GM23248 (cell line): ENCODE measurements around the gene HSD11B2. TPM values are rescaled to one million over a fixed set of nuclear protein-coding genes. Genes with fewer than 3 reads are reported as not detected.

Source experiments
- DNase-seq: peaks from one replicate; pipeline ENCODE4 v3.0.0-alpha.2; 2015
- H2AFZ ChIP-seq: fragments of 200-600 bp; sonication (generic); 2 replicates; pipeline ENCODE4 v1.6.1; 2016; ENCODE audit warnings: antibody characterized with exemption
- H3F3A ChIP-seq: fragments of 200-600 bp; sonication (generic); 2 replicates; pipeline ENCODE4 v1.6.1; 2016; ENCODE audit warnings: mild to moderate bottlenecking, antibody characterized with exemption, mixed run types; ENCODE audit not compliant: insufficient read depth
- H3K27ac ChIP-seq: fragments of 200-600 bp; sonication (generic); 2 replicates; pipeline ENCODE4 v1.5.1; 2016; ENCODE audit warnings: mild to moderate bottlenecking
- H3K27me3 ChIP-seq: fragments of 200-600 bp; sonication (generic); replicated peaks from 2 replicates; pipeline ENCODE4 v1.6.1; 2016; ENCODE audit warnings: mild to moderate bottlenecking; ENCODE audit not compliant: insufficient read depth
- H3K36me3 ChIP-seq: fragments of 200-600 bp; sonication (generic); 2 replicates; pipeline ENCODE4 v1.6.1; 2016; ENCODE audit warnings: low read depth, mild to moderate bottlenecking
- H3K4me1 ChIP-seq: fragments of 200-600 bp; sonication (generic); 2 replicates; pipeline ENCODE4 v1.6.1; 2016; ENCODE audit warnings: mild to moderate bottlenecking; ENCODE audit not compliant: insufficient read depth
- H3K4me2 ChIP-seq: fragments of 200-600 bp; sonication (generic); one replicate; pipeline ENCODE4 v1.6.1; 2016; ENCODE audit warnings: mild to moderate bottlenecking; ENCODE audit not compliant: unreplicated experiment
- H3K4me3 ChIP-seq: fragments of 200-600 bp; sonication (generic); 2 replicates; pipeline ENCODE4 v1.5.1; 2016; ENCODE audit warnings: mild to moderate bottlenecking
- H3K79me2 ChIP-seq: fragments of 200-600 bp; sonication (generic); 2 replicates; pipeline ENCODE4 v1.6.1; 2016; ENCODE audit warnings: mild to moderate bottlenecking; ENCODE audit not compliant: insufficient read depth
- H3K9ac ChIP-seq: fragments of 200-600 bp; sonication (generic); 2 replicates; pipeline ENCODE4 v1.6.1; 2016; ENCODE audit warnings: mild to moderate bottlenecking
- H3K9me2 ChIP-seq: fragments of 200-600 bp; sonication (generic); 2 replicates; pipeline ENCODE4 v1.6.1; 2016; ENCODE audit warnings: mixed run types, mild to moderate bottlenecking, moderate library complexity; ENCODE audit not compliant: insufficient read depth
- H3K9me3 ChIP-seq: fragments of 200-600 bp; sonication (generic); one replicate; pipeline ENCODE4 v1.6.1; 2017; ENCODE audit warnings: low read depth
- H4K20me1 ChIP-seq: fragments of 200-600 bp; sonication (generic); 2 replicates; pipeline ENCODE4 v1.6.0; 2016; ENCODE audit not compliant: insufficient read depth
- EZH2 ChIP-seq: fragments of 200-600 bp; sonication (generic); IDR thresholded peaks from 2 replicates; pipeline ENCODE4 v1.6.1; 2018; ENCODE audit warnings: antibody characterized with exemption, mild to moderate bottlenecking; ENCODE audit not compliant: insufficient read depth, poor library complexity, severe bottlenecking
- EZH2phosphoT487 ChIP-seq: fragments of 200-600 bp; sonication (generic); IDR thresholded peaks from 2 replicates; pipeline ENCODE4 v1.6.1; 2018; ENCODE audit warnings: antibody characterized with exemption, moderate library complexity, mild to moderate bottlenecking, low read depth; ENCODE audit not compliant: insufficient read depth
- WGBS, 2 experiments: methylation state at CpG; one replicate each; pipeline ENCODE4 v1.1.6; 2015 to 2017; ENCODE audit warnings: low lambda C conversion rate in 2 of 2, low coverage in 1 of 2; ENCODE audit errors: missing lambda C conversion rate in 2 of 2; 5-methylcytosine and 5-hydroxymethylcytosine counted together
- in situ Hi-C: fragments of 300-500 bp; cut with MboI; formaldehyde crosslinking; loops from 2 replicates; pipeline ENCODE4 v1.15.0; 2020
- polyA plus RNA-seq: library from polyadenylated mRNA; unstranded; fragments of >200 nt; fragmentation: Nextera tagmentation; extraction: Ambion mirVana; gene quantifications from 2 replicates; pipeline ENCODE4 v1.2.1, GENCODE V29; 2016
- total RNA-seq: library from RNA; depleted of rRNA; stranded (reverse); fragments of >200 nt; shearing (Covaris generic); gene quantifications from 2 replicates; pipeline ENCODE4 v1.2.3, GENCODE V29; 2014

The HSD11B2 gene
- total and polyA plus RNA-seq, 2 experiments from 2014 or later = 0.36 TPM; not detected in 1

DNA sequence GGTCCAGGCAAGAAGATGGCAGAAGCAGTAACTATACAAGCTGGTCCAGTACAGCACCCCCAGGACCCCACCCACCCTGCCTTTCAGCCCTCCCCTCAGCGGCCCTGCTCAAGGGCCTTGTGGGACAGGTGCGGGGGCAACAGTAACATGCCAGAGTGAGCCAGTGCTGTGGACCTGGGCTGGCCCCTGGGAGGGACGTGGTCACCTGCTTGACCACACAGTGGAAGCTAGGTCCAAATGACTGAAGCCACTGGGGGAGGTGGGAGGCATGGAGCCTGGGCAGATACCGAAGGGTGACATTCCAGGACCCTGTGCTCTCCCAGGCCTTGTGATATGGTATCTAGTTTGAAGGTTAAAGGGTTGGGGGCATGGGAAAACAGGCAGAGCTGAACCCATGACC, 32.8 kb downstream of the HSD11B2 start:
- in situ Hi-C loops = no loop called here
- H3K27me3 ChIP-seq = no peaks in the 10 kb centered on the region
- H3K27ac ChIP-seq = no peak overlapping the region
- no peaks in the 10 kb centered on the region for H3K9me2 ChIP-seq
- no peak overlapping the region for H2AFZ ChIP-seq
- 95 to 100% methylated on average over 4 of the region's 4 CpGs for WGBS, 2 experiments
- peaks cover 6% of the 10 kb centered on the region; the same call in 1 of the 2 replicates for H3F3A ChIP-seq
- peaks cover 99% of the 10 kb centered on the region for H3K79me2 ChIP-seq
- H3K9ac ChIP-seq = no peak overlapping the region
- TF ChIP-seq EZH2 (no peak), EZH2phosphoT487 (no peak)
- peaks cover 5% of the 10 kb centered on the region for H4K20me1 ChIP-seq
- H3K36me3 ChIP-seq = no peaks in the 10 kb centered on the region
- no peak overlapping the region for H3K4me3 ChIP-seq
- H3K4me1 ChIP-seq = peaks cover 17% of the 10 kb centered on the region
- H3K4me2 ChIP-seq = no peak overlapping the region
- DNase-seq = no peak
- no peaks in the 10 kb centered on the region for H3K9me3 ChIP-seq

DNA sequence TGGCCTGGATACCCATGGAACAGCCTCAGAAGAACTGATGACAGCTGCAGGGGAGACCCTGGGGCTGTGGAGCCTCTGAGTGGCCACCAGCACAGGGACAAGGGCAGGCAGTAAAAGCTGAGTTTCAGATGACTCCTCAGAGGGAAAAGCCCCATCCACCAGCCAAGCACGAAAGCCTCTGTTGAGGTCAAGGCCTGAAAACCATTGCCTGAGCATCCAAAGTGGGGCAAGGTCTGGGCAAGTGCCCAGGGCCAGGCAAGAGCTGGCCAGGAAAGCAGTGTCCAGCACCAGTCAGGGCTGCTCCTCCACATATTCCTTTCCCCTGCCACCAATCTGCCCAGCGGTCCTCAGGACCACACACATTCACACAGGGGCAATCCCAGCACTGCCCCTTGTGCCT, 33.6 kb downstream of the HSD11B2 start:
- Histone ChIP-seq H4K20me1 (peaks cover 7% of the 10 kb centered on the region), H3K36me3 (no peaks in the 10 kb centered on the region), H3K9ac (no peak overlapping the region), H3K4me2 (no peak overlapping the region), H3K4me3 (no peak overlapping the region), H3K27me3 (no peaks in the 10 kb centered on the region), H3K79me2 (peaks cover 99% of the 10 kb centered on the region), H3K4me1 (peaks cover 9% of the 10 kb centered on the region), H3F3A (peaks cover 6% of the 10 kb centered on the region; the same call in 1 of the 2 replicates), H3K27ac (no peak overlapping the region), H2AFZ (no peak overlapping the region), H3K9me2 (no peaks in the 10 kb centered on the region), H3K9me3 (no peaks in the 10 kb centered on the region)
- TF ChIP-seq EZH2 = no peak
- TF ChIP-seq EZH2phosphoT487 = no peak
- no peak for DNase-seq
- in situ Hi-C loops = no loop called here
- 97 to 100% methylated on average over 2 of the region's 2 CpGs for WGBS, 2 experiments

DNA sequence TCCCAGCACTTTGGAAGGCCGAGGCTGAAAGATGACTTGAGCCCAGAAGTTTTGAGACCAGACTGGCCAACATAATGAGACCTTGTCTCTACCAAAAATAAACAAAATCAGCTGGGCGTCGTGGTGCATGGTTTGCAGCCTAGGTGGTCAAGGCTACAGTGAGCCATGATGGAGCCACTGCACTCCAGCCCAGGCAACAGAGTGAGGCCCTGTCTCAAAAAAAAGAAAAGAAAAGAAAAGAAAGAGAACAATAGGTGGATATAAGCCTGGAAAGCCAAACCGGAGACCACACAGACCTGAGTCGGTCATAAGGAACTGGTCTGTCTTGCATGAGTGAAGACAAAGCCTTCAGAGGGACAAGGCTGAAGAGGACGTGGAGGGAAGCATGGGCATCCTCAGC, 35.7 kb downstream of the HSD11B2 start:
- Histone ChIP-seq H3K9ac (no peak overlapping the region), H4K20me1 (peaks cover 17% of the 10 kb centered on the region), H3F3A (peaks cover 6% of the 10 kb centered on the region; the same call in 1 of the 2 replicates), H3K4me1 (peaks cover 4% of the 10 kb centered on the region; the same call in 1 of the 2 replicates), H3K36me3 (no peaks in the 10 kb centered on the region), H3K79me2 (peaks cover 99% of the 10 kb centered on the region), H3K9me2 (no peaks in the 10 kb centered on the region), H3K4me2 (no peak overlapping the region), H3K27ac (no peak overlapping the region), H2AFZ (no peak overlapping the region), H3K27me3 (no peaks in the 10 kb centered on the region), H3K9me3 (no peaks in the 10 kb centered on the region), H3K4me3 (no peak overlapping the region)
- in situ Hi-C loops = no loop called here
- DNase-seq = no peak
- TF ChIP-seq EZH2phosphoT487 = no peak
- no peak for TF ChIP-seq EZH2
- 95% methylated on average over 6 of the region's 6 CpGs for WGBS, 2 experiments

DNA sequence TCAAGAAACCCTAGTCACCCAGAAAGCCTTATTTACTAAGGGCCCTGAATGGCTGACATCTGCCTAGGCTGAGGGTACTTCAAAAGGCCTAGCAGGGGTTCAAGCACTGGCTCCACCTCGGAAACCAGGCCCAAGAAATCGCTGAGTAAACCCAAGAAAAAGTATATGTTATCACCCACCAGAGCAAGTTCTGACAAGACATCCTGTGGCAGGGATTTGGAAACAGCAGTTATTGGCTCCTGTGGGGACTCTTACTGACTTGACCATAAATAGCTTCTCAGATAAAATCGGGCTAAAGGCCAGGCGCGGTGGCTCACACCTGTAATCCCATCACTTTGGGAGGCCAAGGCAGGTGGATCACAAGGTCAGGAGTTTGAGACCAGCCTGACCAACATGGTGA, 37.8 kb downstream of the HSD11B2 start:
- H4K20me1 ChIP-seq = peaks cover 27% of the 10 kb centered on the region
- in situ Hi-C loops = no loop called here
- peaks cover 100% of the 10 kb centered on the region for H3K79me2 ChIP-seq

DNA sequence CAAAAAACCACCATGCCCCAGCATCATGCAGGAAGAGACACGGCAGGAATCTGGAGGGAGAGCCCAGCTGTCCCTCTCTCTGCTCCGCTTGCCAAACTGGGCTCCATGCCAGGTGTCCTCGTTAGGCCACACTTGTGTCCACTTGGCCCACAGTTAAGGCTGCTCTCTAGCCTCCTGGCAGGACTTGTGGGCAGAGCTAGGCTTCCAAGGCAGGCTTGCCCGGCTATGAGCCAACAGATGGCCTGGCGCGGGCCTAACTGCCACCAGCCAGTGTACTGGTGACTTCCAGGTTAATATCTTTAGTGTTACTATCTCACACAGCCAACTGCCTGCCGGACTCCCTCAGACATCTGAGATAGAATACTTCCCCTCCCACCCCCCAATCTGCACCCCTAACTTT, 39.4 kb downstream of the HSD11B2 start:
- no peak for DNase-seq
- H3K9me2 ChIP-seq = no peaks in the 10 kb centered on the region
- no peak for TF ChIP-seq EZH2phosphoT487
- TF ChIP-seq EZH2 = no peak
- no peaks in the 10 kb centered on the region for H3K36me3 ChIP-seq
- H4K20me1 ChIP-seq = peaks cover 41% of the 10 kb centered on the region
- 22 to 30% methylated on average over 7 of the region's 7 CpGs for WGBS, 2 experiments
- H3F3A ChIP-seq = peaks cover 6% of the 10 kb centered on the region; the same call in 1 of the 2 replicates
- no peak overlapping the region for H2AFZ ChIP-seq
- no peak overlapping the region for H3K4me3 ChIP-seq
- peaks cover 100% of the 10 kb centered on the region for H3K79me2 ChIP-seq
- H3K4me2 ChIP-seq = no peak overlapping the region
- peaks cover 3% of the 10 kb centered on the region; the same call in 1 of the 2 replicates for H3K4me1 ChIP-seq
- in situ Hi-C loops = no loop called here
- no peak overlapping the region for H3K9ac ChIP-seq
- H3K27me3 ChIP-seq = no peaks in the 10 kb centered on the region
- H3K9me3 ChIP-seq = no peaks in the 10 kb centered on the region
- H3K27ac ChIP-seq = no peak overlapping the region

More for the DNA sequence above, 37.8 kb downstream of the HSD11B2 start:
- no peak overlapping the region for H3K9ac ChIP-seq
- no peak overlapping the region for H3K27ac ChIP-seq
- no peaks in the 10 kb centered on the region for H3K9me3 ChIP-seq
- H3K4me1 ChIP-seq = peaks cover 4% of the 10 kb centered on the region; the same call in 1 of the 2 replicates
- TF ChIP-seq EZH2phosphoT487 = no peak
- H3K27me3 ChIP-seq = no peaks in the 10 kb centered on the region
- no peaks in the 10 kb centered on the region for H3K9me2 ChIP-seq
- WGBS, 2 experiments = 79 to 83% methylated on average over 5 of the region's 5 CpGs
- H3K4me2 ChIP-seq = no peak overlapping the region
- peaks cover 6% of the 10 kb centered on the region; the same call in 1 of the 2 replicates for H3F3A ChIP-seq
- H3K36me3 ChIP-seq = no peaks in the 10 kb centered on the region
- H3K4me3 ChIP-seq = no peak overlapping the region
- no peak overlapping the region for H2AFZ ChIP-seq
- no peak for DNase-seq
